ENCODE results near the gene ASPHD2.

DNA sequence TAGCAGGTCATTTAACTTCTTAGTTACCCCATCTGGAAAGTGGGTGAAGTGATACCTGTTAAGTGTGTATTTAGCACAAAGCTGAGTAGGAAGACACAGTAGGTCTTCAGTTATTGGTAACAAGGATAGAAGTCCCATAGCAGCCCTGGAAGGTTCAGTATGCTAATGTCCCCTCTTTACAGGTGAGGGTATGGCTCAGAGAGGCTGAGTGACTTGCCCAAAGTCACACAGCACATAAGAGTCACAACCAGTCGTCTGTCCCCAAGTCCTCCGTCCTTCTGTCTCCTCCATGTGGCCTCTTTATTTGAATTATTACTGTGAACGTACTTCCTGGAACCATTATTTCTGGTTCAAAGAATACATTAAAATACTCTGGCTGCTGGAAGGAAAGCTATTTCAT is 10.5 kb downstream of the ASPHD2 start:
- TF ChIP-seq, protein P1, sequence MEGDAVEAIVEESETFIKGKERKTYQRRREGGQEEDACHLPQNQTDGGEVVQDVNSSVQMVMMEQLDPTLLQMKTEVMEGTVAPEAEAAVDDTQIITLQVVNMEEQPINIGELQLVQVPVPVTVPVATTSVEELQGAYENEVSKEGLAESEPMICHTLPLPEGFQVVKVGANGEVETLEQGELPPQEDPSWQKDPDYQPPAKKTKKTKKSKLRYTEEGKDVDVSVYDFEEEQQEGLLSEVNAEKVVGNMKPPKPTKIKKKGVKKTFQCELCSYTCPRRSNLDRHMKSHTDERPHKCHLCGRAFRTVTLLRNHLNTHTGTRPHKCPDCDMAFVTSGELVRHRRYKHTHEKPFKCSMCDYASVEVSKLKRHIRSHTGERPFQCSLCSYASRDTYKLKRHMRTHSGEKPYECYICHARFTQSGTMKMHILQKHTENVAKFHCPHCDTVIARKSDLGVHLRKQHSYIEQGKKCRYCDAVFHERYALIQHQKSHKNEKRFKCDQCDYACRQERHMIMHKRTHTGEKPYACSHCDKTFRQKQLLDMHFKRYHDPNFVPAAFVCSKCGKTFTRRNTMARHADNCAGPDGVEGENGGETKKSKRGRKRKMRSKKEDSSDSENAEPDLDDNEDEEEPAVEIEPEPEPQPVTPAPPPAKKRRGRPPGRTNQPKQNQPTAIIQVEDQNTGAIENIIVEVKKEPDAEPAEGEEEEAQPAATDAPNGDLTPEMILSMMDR (conservative IDR thresholded peaks at IDR 0.05; ENCODE audit: low read depth, low read length): no peak
- no peak for TF ChIP-seq EZH2 (IDR thresholded peaks at IDR 0.05; ENCODE audit: borderline replicate concordance, low read depth, low read length, poor library complexity, severe bottlenecking)
